ENCODE data around the gene ATE1.
"Not testable (repeated sequence)": the region's sequence is repeated elsewhere in the genome, so short reads cannot be mapped to it uniquely, and the experiment has no call there.

ATE1 gene

DNA sequence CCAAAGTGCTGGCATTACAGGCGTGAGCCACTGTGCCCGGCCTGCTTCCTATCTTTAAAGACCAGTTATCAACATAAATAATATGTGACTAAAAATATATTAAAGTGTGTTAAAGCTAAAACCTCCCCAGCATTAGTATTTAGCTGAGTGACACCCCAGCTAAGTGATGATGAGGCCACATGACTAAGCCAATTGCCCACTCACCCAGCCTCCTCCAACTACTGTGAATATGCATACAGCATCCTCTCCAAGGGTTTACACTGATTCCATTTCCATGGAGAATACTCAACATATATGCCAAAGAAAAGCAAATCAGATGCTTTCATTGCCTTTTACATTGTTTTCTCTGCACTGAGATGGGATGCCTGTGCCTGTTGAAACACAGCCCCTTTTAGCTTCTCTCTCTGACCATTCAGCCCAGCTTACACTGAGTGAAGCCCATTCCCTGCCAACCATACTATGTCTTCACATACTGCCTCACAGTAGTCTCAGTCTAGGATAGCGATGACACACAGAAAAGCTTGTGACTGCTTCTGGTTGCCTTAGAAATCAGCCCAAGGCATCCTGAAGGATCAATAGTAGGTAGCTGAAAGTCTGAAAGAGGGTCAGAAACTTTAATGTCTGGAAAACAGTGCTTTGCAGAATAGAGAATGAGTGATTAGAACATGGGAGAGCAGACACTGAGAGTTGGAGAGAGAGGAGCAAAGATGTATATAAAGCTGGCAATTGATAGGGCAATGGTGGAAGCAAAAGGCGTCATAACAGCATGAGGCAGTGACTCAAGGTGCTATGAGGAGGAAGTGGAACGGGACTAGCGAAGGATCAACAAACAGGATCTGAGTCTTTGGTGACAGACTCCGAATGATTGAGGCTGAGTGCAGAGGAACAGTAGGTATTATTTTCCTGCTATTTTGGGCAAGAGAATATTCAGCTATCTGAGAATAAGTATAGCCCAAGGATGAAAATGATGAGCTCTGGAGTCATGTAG lies 19.8 kb upstream of the ATE1 start:
- peak; percentile 39 for DNase-seq (ENCODE audit: low read depth)
- TF ChIP-seq, protein P1, sequence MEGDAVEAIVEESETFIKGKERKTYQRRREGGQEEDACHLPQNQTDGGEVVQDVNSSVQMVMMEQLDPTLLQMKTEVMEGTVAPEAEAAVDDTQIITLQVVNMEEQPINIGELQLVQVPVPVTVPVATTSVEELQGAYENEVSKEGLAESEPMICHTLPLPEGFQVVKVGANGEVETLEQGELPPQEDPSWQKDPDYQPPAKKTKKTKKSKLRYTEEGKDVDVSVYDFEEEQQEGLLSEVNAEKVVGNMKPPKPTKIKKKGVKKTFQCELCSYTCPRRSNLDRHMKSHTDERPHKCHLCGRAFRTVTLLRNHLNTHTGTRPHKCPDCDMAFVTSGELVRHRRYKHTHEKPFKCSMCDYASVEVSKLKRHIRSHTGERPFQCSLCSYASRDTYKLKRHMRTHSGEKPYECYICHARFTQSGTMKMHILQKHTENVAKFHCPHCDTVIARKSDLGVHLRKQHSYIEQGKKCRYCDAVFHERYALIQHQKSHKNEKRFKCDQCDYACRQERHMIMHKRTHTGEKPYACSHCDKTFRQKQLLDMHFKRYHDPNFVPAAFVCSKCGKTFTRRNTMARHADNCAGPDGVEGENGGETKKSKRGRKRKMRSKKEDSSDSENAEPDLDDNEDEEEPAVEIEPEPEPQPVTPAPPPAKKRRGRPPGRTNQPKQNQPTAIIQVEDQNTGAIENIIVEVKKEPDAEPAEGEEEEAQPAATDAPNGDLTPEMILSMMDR (conservative IDR thresholded peaks at IDR 0.05; ENCODE audit: low read depth, low read length) = no peak
- H3K4me3 ChIP-seq (ENCODE audit: low read depth, low read length) = no peak overlapping the region

DNA sequence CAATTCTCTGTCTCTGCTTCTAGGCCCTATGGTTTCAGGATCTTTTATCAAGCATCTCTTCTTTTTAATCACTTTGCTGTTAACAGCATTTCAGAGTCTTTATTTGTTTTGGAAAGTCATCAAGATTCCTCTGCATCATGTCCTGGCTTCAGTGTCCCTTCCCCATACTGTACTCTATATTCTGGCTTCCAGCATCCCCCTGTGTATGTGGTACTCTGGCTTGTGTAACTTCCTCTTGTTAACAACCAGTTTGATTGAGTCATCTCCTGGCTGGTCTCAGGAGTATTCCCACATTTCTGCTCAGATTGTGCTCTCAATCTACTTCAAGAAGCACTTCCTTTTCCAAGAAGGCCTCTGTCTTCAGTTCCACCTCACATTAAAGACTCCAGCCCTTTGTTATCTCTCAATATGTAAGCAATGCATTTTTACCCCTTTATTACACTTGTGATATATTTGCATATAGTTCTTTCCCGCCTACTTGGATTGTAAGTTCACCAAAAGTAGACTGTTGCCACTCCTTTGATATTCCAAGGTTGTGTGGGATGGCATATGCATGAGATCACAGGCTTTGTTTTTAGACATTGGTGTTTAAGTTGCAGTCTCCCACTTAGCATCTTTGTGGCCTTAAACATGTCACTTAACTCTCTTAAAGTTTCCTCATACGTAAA lies 15.1 kb upstream of the ATE1 start:
- TF ChIP-seq, protein P1 (conservative IDR thresholded peaks at IDR 0.05; ENCODE audit: low read depth, low read length) = no peak
- H3K4me3 ChIP-seq (ENCODE audit: low read depth, low read length) = no peak overlapping the region
- DNase-seq (ENCODE audit: low read depth) = peak; percentile 92

DNA sequence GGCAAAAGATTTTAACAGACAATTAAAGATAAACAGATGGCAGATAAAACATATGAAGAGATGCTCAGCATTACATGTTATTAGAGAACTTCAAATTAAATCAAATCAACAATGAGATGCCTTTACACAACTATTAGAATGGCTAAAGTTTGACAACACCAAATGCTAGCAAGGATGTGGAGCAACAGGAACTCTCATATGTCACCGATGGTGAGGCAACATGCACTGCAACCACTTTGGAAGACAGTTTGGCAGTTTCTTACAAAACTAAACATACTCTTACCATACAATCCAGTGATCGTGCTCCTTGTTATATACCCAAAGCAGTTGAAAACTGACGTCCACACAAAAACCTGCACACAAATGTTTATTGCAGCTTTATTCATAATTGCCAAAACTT lies 13.7 kb upstream of the ATE1 start:
- no peak overlapping the region for H3K4me3 ChIP-seq (ENCODE audit: low read depth, low read length)
- DNase-seq (ENCODE audit: low read depth) = no peak
- TF ChIP-seq, protein P1 (conservative IDR thresholded peaks at IDR 0.05; ENCODE audit: low read depth, low read length) = no peak

DNA sequence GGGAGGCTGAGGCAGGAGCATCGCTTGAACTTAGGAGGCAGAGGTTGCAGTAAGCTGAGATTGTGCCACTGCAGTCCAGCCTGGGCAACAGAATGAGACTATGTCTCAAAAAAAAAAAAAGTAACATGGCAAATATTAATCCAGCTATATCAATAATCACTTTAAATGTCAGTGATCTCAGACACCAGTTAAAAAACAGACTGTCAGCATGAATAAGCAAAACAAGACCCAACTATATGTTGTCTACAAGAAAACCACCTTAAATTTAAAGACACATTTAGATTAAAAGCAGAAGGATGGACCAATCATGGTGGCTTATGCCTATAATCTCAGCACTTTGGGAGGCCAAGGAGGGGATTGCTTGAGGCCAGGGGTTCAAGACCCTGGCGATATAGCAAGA lies 8.5 kb upstream of the ATE1 start:
- no peak overlapping the region for H3K4me3 ChIP-seq (ENCODE audit: low read depth, low read length)
- TF ChIP-seq, protein P1 (conservative IDR thresholded peaks at IDR 0.05; ENCODE audit: low read depth, low read length) = no peak
- no peak for DNase-seq (ENCODE audit: low read depth)

DNA sequence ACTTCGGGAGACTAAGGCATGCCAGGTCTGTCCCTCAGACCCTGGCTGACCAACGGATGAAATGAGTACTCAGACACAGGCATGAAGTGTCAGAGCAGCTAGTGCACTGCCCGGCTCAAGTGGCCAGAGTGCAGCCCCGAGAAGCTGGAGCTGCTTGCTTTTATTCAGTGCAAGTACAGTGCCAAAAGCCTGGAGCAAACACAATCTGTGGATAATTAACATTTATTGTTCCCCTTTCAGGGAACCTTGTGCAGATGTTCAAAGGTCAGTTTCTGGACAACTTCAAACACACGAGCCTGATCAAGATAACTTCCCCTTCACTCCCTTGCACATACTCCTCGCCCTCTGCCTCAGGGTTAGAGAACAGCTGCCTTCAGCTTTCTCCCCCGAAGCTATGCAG lies 7.9 kb upstream of the ATE1 start:
- TF ChIP-seq, protein P1 (conservative IDR thresholded peaks at IDR 0.05; ENCODE audit: low read depth, low read length) = no peak
- H3K4me3 ChIP-seq (ENCODE audit: low read depth, low read length) = no peak overlapping the region
- DNase-seq (ENCODE audit: low read depth) = no peak

DNA sequence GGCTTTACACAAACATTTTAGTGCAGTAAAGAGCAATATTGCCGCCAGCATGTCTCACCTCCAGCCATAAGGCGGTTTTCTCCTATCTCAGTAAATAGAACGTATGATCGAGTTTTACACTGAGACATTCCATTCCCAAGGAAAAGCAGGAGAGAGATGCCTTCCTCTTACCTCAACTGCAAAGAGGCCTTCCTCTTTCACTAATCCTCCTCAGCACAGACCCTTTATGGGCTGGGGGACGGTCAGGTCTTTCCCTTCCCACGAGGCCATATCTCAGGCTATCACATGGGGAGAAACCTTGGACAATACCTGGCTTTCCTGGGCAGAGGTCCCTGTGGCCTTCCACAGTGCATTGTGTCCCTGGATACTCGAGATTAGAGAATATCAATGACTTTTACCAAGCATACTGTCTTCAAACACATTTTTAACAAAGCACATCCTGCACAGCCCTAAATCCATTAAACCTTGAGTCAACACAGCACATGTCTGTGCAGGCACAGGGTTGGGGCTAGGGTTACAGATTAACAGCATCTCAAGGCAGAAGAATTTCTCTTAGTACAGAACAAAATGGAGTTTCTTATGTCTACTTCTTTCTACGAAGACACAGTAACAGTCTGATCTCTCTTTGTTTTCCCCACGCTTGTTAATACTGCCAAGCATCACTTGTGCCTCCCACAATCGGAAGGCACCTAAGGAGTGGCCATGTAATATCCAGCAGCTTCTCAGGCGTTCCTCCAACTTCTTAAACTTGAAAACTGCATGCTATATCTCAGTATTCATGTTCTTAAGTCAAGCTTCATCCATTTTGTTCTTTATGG lies 2.6 kb upstream of the ATE1 start:
- H3K4me3 ChIP-seq (ENCODE audit: low read depth, low read length); DNase-seq (ENCODE audit: low read depth): not testable (repeated sequence)

DNA sequence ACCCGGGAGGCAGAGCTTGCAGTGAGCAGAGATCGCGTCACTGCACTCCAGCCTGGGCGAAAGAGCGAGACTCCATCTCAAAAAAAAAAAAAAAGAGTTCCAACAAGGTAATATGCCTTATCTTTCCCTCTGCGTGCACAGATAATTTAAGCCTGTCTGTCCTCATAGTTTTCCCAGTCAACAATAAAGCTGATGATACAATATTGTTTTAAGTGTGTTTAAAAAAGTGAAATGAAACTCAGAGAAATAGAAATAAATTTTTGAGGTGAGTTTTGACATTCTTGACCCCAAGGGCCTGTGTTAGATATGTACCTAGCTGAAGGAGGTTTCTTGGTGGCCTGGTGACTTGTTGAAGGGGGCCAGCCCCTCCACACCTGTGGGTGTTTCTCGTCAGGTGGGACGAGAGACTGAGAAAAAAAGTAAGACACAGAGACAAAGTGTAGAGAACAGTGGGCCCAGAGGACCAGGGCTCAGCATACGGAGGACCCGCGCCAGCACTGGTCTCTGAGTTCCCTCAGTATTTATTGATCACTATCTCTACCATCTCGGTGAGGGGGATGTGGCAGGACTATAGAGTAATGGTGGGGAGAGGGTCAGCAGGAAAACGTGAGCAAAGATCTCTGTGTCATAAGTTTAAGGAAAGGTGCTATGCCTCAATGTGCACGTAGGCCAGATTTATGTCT lies 1.9 kb upstream of the ATE1 start:
- not testable (repeated sequence) for DNase-seq (ENCODE audit: low read depth); H3K4me3 ChIP-seq (ENCODE audit: low read depth, low read length)
